ENCODE results near the gene INSRR.

- TF ChIP-seq ATF3 (IDR thresholded peaks at IDR 0.05) = no peak
- TF ChIP-seq TAF1 (conservative IDR thresholded peaks at IDR 0.05) = no peak
- TF ChIP-seq CTCF (IDR thresholded peaks at IDR 0.05; ENCODE audit: low read depth, low read length, missing input control) = no peak
- no peak for TF ChIP-seq HNF4A (conservative IDR thresholded peaks at IDR 0.05)
- TF ChIP-seq YY1 (IDR thresholded peaks at IDR 0.05) = no peak
- no peak for TF ChIP-seq REST (IDR thresholded peaks at IDR 0.05)
- no peak for TF ChIP-seq RAD21 (IDR thresholded peaks at IDR 0.05)
- no peak for TF ChIP-seq FOXA1 (IDR thresholded peaks at IDR 0.05)
- TF ChIP-seq SP1 (IDR thresholded peaks at IDR 0.05) = no peak
These were observed 55.6 kb downstream of the INSRR start for GRCh38 chr1:156803086-156803851.
